Astrocyte of the cerebellum (primary cell): ENCODE measurements around the gene ATAD1.

ENCODE experiments used
- DNase-seq: peaks from one replicate; pipeline ENCODE4 v3.0.0-alpha.2; 2011; ENCODE audit warnings: low read depth
- H3K4me3 ChIP-seq: 2 replicates; pipeline ENCODE4 v1.5.1; 2011; ENCODE audit warnings: mild to moderate bottlenecking, low read depth, low read length, moderate library complexity
- CTCF ChIP-seq: IDR thresholded peaks from 2 replicates; pipeline ENCODE4 v1.5.1; 2012; ENCODE audit warnings: low read length, low read depth, moderate library complexity, mild to moderate bottlenecking; ENCODE audit errors: missing control alignments
- in situ Hi-C: cut with HindIII; loops from 2 replicates; pipeline ENCODE4 v1.10.0; 2017; ENCODE audit warnings: low sequenced_read_pairs

ATAD1 gene

GRCh38 chr10:87702260-87702972 lies 115.6 kb downstream of the ATAD1 start:
- no peak overlapping the region for H3K4me3 ChIP-seq
- TF ChIP-seq CTCF = no peak
- in situ Hi-C loops = no loop called here
- no peak for DNase-seq
